HG03460 (cell line): ENCODE measurements around the gene DLAT.
A peak's percentile ranks its signal among the peaks of the same experiment; 100 is the strongest.
"Not testable (repeated sequence)": the region's sequence is repeated elsewhere in the genome, so short reads cannot be mapped to it uniquely, and the experiment has no call there.

Experiments used
- ATAC-seq: cut with Tn5 transposase; IDR thresholded peaks from one replicate; pipeline ENCODE4 v1.9.1; 2021; ENCODE audit not compliant: unreplicated experiment

DLAT gene

DNA sequence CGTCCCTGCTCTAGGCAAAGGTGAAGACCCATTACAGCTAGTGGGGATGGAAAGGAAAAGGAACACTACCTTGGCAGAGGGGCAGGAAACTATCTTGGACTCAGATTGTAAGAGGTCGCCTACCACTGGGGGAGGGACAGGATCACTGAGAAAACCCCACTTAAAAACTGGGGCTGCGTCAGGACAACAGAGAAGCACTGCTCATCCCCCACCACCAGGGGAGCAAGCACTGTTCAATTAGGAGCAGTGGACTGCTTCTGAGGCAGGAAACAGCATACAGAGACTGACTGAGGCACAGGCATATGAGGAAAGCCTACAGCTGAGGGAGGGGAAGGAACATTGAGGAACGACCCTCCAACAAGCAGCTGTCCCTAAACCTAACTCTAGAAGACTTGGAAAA lies 20.8 kb upstream of the DLAT start:
- ATAC-seq: peak; percentile 89

DNA sequence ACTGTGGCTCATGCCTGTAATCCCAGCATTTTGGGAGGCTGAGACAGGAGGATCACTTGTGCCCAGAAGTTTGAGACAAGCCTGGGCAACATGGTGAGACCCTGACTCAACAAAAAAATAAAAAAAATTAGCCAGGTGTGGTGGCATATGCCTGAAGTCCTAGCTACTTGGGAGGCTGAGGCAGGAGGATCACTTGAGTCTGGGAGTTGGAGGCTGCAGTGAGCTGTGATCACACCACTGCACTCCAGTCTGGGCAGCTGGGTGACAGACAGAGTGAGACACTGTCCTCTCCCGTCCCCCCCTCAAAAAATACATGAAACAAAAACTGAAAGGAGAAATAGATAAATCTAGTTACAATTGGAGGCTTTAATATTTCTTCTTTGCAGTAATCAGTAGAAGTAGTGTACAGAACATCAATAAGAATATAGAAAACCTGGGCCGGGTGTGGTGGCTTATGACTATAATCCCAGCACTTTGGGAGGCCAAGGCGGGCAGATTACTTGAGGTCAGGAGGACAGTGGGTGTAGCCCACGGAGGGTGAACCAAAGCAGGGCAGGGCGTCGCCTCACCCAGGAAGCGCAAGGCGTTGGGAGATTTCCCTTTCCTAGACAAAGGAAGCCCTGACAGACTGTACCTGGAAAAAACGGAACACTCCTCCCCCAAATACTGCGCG lies 19.6 kb upstream of the DLAT start:
- ATAC-seq: no peak

DNA sequence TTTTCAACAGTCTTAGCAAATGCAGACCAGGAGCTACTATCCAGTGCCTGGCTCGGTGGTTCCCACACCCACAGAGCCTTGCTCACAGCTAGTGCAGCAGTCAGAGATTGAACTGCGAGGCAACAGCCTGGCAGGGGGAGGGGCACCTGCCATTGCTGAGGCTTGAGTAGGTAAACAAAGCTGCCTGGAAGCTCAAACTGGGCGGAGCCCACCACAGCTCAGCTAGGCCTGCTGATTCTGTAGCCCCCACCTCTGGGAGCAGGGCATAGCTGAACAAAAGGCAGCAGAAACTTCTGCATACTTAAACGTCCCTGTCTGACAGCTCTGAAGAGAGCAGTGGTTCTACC lies 19.1 kb upstream of the DLAT start:
- not testable (repeated sequence) for ATAC-seq

DNA sequence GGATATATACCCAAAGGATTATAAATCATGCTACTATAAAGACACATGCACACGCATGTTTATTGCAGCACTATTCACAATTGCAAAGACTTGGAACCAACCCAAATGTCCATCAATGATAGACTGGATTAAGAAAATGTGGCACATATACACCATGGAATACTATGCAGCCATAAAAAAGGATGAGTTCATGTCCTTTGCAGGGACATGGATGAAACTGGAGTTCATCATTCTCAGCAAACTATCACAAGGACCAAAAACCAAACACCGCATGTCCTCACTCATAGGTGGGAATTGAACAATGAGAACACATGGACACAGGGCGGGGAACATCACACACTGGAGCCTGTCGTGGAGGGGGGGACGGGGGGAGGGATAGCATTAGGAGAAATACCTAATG lies 13.8 kb upstream of the DLAT start:
- ATAC-seq: not testable (repeated sequence)

DNA sequence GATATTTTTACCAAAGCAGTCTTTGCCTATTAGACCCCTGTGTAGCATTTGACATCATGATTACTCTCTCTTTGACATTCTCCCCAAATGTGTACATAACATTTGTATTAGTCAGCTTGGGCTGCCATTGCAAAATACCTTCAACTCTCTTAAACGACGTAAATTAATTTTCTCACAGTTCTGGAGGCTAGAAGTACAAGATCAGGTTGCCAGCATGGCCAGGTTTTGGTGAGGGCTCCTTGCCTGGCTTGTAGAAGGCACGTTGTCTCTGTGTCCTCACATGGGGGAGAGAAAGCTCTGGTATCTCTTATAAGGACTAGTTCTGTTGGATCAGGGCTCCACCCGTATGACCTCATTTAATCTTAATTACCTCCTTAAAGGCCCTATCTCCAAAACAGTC lies 12.3 kb upstream of the DLAT start:
- no peak for ATAC-seq

DNA sequence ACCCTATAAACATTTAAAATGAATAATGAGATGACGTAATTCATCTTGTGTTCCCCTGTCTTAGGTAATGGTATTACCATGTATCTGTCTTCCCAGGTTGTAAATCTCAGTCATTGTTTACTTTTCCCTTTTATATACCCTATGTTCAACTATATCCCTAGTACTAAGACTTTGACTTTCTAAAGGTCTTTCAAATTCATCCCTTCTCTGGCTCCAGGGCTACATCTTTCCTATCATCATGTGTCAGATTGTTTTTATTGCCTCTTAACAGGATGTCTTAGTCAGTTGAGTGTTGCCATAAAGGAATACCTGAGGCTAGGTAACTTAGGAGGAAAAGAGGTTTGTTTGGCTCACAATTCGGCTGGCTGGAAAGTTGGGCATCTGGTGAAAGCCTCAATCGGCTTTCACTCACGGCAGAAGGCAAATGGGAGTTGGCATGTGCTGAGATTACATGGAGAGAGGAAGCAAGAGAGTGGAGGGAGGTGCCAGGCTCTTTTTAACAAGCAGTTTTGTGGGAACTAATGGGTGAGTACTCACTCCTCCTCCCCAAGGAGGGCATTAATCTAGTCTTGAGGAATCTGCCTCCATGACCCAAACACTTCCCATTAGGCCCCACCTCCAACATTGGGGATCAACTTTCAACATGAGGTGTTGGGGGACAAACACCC lies 11.6 kb upstream of the DLAT start:
- no peak for ATAC-seq

DNA sequence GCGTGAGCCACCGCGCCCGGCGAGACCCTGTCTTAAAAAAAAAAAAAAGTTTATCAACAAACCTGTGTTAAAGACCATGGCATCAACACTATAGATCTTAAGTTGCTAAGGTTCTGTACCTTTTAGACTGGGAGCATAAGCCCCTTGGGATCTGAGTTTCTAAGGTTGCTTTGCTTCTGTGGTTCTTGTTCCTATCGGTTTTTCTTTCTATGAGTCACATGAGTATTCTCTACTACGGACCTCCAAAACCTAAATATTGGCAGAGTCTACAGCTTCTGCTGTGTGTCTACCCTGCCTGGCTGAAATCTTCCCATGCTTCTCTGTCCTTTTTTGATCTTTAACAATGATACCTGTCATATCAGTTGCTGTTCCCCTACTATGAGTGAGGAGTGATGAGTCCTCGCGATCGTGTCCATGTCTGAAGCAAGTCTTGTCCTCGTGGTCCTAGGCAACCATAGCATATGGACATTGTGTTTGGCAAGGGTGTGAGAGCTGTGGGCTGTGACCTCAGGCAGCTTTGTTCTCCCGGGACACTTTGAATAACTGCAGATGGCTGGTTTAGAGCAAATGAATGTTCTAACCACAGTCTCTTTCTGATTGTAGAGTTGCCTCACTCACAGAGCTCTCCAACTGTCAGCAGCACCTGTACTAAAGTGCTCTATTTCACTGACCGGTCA lies 9.0 kb upstream of the DLAT start:
- ATAC-seq: peak; percentile 82

DNA sequence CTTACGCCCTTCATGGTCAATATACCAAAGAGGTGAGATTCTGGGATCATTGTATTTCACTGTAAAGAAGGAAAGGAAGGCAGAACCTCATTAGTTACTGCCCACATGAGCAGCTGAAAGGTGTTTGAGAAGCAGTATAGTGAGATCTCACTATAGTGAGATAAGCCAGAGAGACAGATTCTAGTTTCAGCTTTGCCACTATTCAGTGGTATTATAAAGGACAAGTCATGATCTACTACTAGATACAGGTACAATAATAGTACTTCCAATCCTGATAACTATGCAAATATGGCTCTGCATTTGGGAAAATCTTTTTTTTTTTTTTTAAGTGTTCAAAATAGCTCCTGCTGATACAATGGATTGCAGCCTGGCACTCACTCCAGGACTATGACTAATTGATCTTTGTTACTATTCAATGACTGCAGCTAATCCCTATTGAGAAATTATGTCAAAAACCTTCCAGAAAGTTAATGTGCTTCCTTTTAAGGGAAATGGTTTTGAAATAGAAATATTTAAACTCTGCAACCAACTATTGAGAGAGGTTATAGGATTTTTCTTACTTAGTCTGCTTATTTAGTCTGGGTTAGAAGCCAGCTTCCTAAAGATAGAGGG lies 8.3 kb upstream of the DLAT start:
- peak; percentile 33 for ATAC-seq

DNA sequence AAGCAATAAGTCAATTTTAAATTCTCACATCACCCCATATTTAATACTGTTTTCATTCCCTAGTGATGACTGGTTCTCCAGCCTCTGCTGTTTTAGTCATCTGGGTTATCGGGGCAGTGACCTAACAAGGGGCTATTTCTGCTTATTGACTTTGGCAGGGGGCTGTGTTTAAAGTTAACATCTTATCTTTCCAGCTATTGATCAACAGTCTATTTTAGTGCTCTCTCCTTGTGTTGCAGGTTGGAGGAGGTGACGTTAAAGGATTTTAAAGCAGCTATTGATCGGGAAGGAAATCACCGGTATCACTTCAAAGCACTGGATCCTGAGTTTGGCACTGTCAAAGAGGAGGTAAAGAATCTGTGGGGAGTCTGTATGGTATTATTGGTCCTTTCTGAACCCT lies 7.7 kb upstream of the DLAT start:
- no peak for ATAC-seq

DNA sequence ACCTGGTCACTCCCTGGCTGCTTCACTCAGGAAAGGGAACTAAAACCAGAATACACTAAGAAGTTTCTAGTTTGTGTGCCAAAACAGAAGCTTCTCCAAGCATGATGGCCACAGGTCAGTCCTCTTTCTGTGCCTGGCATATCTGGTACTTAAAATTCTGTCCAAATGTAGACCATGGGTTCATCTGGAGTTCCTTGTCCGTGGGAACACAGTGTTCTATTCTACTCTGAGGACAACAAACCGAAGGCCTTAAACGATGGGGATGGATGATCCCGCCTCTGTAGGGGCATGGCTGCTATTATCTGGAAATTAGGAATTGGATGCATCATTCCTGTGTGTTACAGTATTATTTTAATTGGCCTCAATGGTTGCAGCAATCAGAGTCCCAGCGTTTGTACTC lies 6.1 kb upstream of the DLAT start:
- ATAC-seq: no peak

DNA sequence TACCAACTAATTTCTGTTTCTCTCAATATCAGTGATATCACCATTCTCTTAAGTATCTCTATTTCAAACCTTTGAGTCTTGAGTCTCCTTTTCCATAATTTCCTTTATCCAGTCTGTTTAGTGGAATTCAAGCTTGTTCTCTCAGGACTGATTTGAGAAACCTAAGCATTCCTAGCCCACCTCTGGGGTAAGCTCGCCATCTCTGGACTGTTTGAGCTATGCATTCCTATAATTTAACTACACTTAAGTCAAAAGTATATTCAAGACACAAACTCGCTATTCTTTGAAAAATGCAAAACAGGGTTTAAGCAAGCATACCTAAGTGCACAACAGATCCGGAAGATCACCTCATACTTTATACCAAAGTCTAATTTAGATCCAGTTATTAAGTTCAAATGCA lies 2.1 kb upstream of the DLAT start:
- ATAC-seq: no peak

DNA sequence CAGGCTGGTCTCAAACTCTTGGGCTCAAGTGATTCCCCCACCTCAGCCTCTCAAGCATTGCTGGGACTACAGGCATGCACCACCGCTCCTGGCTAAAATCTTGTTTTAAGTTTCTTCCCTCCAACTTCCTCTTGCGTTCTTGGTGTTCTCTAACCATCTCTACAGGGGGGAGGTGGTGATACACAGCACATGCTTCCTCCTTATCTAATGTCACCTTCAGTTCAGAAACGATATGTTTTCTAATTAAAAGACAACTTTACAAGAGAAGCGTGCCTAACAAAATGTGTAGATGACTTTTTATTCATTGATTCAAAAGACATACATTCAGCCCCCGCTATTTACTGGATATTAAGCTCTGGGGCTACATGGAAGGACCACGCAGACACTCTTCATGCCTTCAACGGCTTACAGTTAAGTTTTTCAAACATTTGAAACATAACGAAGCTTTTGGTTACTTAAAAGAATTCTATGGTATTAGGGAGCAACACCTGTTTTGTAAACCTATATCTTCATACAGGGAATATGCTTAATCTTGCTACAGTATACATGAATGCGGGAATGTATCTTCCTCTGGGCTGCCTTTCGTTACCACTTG lies 933 bp upstream of the DLAT start:
- ATAC-seq: peak; percentile 41

DNA sequence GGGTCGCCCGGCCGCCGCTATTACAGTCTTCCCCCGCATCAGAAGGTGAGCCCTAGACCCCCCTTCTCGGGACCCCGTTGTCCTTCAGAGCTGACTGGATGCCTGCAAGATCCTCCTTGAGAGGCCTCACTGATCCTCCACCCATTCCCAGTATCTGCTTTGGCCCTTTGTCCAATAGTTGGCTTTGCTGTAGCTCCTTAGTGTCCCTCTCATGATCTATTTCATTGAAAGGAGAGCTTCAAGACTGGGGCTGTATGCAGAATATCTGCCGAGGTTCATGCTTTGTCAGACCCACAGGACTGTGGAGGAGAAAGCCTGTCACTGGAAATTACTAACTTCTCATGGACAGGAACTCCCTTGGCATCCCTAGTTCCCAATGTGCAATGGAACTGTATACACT lies 499 bp downstream of the DLAT start:
- no peak for ATAC-seq

DNA sequence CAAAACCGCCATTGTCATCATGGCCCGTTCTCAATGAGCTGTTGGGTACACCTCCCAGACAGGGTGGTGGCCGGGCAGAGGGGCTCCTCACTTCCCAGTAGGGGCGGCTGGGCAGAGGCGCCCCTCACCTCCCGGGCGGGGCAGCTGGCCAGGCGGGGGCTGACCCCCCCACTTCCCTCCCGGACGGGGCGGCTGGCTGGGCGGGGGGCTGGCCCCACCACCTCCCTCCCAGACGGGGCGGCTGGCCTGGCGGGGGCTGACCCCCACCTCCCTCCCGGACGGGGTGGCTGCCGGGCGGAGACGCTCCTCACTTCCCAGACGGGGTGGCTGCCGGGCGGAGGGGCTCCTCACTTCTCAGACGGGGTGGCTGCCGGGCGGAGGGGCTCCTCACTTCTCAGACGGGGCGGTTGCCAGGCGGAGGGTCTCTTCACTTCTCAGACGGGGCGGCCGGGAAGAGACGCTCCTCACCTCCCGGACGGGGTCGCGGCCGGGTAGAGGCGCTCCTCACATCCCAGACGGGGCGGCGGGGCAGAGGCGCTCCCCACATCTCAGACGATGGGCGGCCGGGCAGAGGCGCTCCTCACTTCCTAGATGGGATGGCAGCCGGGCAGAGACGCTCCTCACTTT lies 1.7 kb downstream of the DLAT start:
- ATAC-seq: not testable (repeated sequence)

DNA sequence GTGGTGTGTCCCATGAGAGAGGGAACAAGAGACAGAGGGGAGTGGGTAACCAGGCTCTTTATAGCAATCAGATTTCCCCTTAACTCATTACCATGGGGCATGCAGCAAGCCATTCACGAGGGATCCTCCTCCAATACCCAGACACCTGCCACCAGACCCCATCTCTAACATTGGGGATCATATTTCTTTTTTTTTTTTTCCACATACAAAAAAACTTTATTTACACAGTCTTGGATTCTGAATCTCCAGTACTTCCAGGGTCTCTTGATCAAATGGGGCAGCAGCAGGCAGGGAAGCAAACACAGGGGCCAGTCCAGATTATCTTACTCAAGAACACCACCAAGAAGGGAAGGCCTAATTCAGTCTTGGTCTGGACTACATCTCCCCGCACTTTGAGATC lies 4.3 kb downstream of the DLAT start:
- ATAC-seq: no peak

DNA sequence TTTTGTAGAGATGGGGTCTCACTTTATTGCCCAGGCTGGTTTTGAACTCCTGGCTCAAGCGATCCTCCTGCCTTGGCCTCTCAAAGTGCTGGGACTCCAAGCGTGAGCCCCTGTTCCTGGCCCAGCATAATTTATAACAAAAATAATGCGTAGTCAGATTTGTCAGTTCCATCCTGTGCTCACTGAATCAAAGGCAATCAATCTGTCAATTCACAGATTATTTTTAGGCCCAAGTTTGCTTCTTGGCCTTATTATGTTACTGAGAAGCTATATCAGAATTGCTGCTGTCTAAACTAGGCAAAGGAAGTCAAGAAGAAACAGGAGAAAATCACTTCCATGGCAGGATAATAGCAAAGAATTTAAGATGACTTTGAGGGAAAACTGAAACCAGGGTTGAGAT lies 8.7 kb downstream of the DLAT start:
- no peak for ATAC-seq

DNA sequence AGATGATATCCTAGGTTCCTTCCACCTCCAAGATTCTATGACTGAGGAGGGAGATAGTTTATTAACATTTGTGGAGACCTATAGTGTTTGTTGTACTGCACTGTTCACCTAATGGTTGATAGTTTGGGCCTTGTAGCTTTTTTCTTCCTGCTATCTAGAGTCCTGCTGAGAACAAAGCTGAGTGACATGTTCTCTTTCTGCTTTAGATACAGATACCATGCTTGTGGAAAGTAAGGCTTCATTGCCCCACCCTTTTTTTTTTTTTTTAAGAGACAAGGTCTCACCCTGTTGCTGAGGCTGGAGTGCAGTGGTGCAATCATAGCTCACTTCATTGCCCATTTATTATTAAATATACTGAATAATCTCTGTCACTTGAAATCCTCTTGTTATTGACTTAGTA lies 12.3 kb downstream of the DLAT start:
- ATAC-seq: no peak

DNA sequence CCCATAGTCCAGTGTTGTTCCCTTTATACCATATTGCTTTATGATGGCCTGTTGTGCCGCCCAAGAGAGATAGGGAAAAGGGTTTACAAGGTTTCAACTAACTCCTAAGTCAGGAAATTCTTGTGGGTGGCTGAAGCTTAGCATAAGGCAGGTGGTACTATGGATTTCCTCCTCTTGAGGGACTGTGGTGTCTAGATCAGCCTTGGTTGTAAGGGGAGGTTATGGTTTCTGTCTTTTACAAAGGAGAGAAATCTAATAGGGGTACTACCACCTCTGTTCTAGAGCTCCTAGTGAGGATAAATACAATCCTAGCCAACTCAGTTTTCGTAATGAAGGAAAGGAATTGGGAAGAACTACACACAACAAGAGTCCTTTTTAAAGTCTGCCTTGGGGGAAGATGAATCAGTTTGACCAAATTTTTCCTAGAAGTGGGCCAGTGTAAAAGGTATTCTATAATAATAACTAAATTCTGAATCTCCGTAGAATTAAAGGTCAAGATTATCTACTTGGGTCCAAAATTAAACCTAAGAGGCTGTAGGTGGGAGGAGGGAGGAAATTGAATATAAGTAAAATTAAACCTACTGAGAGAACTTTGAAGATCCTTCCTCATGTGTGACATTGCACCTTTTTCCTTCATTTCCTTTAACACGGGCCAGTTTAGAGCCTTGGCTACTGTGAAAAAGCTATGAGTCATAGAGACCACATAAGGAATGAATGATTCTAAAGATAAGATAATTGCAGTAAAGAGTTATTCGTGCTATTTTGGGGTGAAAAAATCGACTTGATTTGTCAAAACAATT lies 17.2 kb downstream of the DLAT start:
- no peak for ATAC-seq

DNA sequence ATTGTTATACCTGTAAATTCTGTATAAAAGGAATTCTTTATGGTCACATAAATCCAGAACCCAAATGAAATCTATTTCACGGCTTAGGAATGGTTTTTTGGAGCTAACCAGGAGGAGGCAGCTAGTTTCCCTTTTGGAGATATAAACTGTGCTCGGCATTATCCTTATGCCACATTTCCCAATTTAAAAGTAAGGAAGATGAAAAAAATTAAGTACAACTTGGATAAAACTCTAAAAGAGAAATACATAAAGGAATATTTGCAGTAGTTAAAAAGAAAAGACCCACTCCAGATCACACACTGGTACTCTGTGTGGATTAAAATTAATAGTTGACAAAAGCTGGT lies 17.7 kb downstream of the DLAT start:
- no peak for ATAC-seq

DNA sequence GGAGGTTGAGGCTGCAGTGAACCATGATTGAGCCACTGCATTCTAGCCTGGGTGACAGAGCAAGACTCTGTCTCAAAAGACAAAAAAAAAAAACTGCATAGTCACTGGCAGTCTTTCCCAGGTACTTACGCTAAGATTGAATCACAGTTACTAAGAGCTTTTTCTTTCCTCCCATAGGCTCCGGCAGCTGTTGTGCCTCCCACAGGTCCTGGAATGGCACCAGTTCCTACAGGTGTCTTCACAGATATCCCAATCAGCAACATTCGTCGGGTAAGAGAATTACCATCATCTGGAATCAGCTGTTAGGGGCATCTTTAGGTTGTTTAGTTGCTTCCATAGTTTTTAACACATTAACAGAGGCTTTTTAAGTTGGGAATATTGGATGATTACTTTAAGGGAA lies 19.8 kb downstream of the DLAT start:
- no peak for ATAC-seq

DNA sequence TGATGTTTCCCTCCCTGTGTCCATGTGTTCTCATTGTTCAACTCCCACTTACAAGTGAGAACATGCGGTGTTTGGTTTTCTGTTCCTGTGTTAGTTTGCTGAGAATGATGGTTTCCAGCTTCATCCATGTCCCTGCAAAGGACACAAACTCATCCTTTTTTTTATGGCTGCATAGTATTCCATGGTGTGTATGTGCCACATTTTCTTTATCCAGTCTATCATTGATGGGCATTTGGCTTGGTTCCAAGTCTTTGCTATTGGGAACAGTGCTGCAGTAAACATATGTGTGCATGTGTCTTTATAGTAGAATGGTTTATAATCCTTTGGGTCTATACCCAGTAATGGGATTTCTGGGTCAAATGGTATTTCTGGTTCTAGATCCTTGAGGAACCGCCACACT lies 21.4 kb downstream of the DLAT start:
- ATAC-seq: not testable (repeated sequence)
